OCI-LY7 (cell line): ENCODE data around the gene CHCHD1.

Experiments used
- CTCF ChIP-seq: fragments of 200-600 bp; sonication (generic); conservative IDR thresholded peaks from 2 replicates; pipeline ENCODE4 v1.5.1; 2014; ENCODE audit warnings: mild to moderate bottlenecking, antibody characterized with exemption, low read length, moderate library complexity, mixed read lengths
- EZH2phosphoT487 ChIP-seq: fragments of 200-600 bp; sonication (generic); IDR thresholded peaks from 2 replicates; pipeline ENCODE4 v1.6.1; 2018; ENCODE audit warnings: low read depth, borderline replicate concordance, mild to moderate bottlenecking, mixed run types, antibody characterized with exemption, low read length, moderate library complexity, mixed read lengths

GRCh38 chr10:73772281-73773151 lies 9.3 kb upstream of the CHCHD1 start:
- TF ChIP-seq CTCF (peak; percentile 45; the same call in 1 of the 2 replicates), EZH2phosphoT487 (no peak)
